ENCODE measurements around the gene SPATA21.

- TF ChIP-seq POLR2AphosphoS5 (IDR thresholded peaks at IDR 0.05; ENCODE audit: low read depth, low read length) (no peak), TAF1 (IDR thresholded peaks at IDR 0.05; ENCODE audit: borderline replicate concordance, insufficient read depth, low read length) (no peak), SIN3A (IDR thresholded peaks at IDR 0.05; ENCODE audit: borderline replicate concordance, insufficient read depth, low read length) (no peak)
These were observed 49.7 kb downstream of the SPATA21 start for GRCh38 chr1:16387201-16388188.

Data from PFSK-1 (cell line).